HG03066 (cell line): ENCODE results near the gene EGR2.

Experiments
- ATAC-seq: cut with Tn5 transposase; IDR thresholded peaks from one replicate; pipeline ENCODE4 v1.9.1; 2021; ENCODE audit warnings: low read depth; ENCODE audit not compliant: unreplicated experiment

EGR2 gene

GRCh38 chr10:62819141-62819920 lies 3.2 kb upstream of the EGR2 start:
- no peak for ATAC-seq

GRCh38 chr10:62818426-62819011 lies 2.4 kb upstream of the EGR2 start:
- ATAC-seq: no peak

GRCh38 chr10:62817766-62818425 lies 1.7 kb upstream of the EGR2 start:
- peak; percentile 25 for ATAC-seq

- peak; percentile 21 for ATAC-seq
These were observed 1.1 kb upstream of the EGR2 start for GRCh38 chr10:62817121-62817765.

- no peak for ATAC-seq
These were observed 163 bp downstream of the EGR2 start for GRCh38 chr10:62816076-62816330.

- ATAC-seq: no peak
These were observed 638 bp downstream of the EGR2 start for GRCh38 chr10:62815381-62816075.

- no peak for ATAC-seq
These were observed 1.3 kb downstream of the EGR2 start for GRCh38 chr10:62814756-62815380.

- ATAC-seq: no peak
These were observed 2.2 kb downstream of the EGR2 start for GRCh38 chr10:62813981-62814380.

- no peak for ATAC-seq
These were observed 2.7 kb downstream of the EGR2 start for GRCh38 chr10:62813453-62813852.

GRCh38 chr10:62812672-62813439 lies 3.3 kb downstream of the EGR2 start:
- no peak for ATAC-seq

- ATAC-seq: peak; percentile 31
These were observed 4.8 kb downstream of the EGR2 start for GRCh38 chr10:62811159-62811875.

- no peak for ATAC-seq
These were observed 5.8 kb downstream of the EGR2 start for GRCh38 chr10:62810156-62810902.

GRCh38 chr10:62806251-62806650 lies 9.9 kb downstream of the EGR2 start:
- ATAC-seq: no peak

GRCh38 chr10:62805231-62806099 lies 10.7 kb downstream of the EGR2 start:
- ATAC-seq: peak; percentile 9

GRCh38 chr10:62804356-62805230 lies 11.6 kb downstream of the EGR2 start, which contains the start of gene ADO:
Gene ADO, plus strand, starts transcription at chr10:62804720. Its CDS starts 340 bp downstream, at chr10:62805060.
- peak; percentile 82 for ATAC-seq

GRCh38 chr10:62803724-62804355 lies 12.3 kb downstream of the EGR2 start:
- no peak for ATAC-seq
